ENCODE results near the gene AOC3. TPM values are rescaled to one million over a fixed set of nuclear protein-coding genes. Genes with fewer than 3 reads are reported as not detected.
"Not testable (repeated sequence)": the region's sequence is repeated elsewhere in the genome, so short reads cannot be mapped to it uniquely, and the experiment has no call there.

The AOC3 gene
- polyA plus RNA-seq, 3 donors = 4.8 to 6.3 (median 5.3) TPM

GRCh38 chr17:42856516-42856915, 5.5 kb downstream of the AOC3 start:
- DNase-seq (ENCODE audit: extremely low read depth in 1 of 11, low read depth in 9 of 11, low spot score in 4 of 11) = not testable (repeated sequence)

- DNase-seq (ENCODE audit: extremely low read depth in 1 of 11, low read depth in 9 of 11, low spot score in 4 of 11) = no peak
Measured at GRCh38 chr17:42857389-42857788, 6.4 kb downstream of the AOC3 start.

GRCh38 chr17:42865638-42866094, 14.7 kb downstream of the AOC3 start:
- DNase-seq (ENCODE audit: extremely low read depth in 1 of 11, low read depth in 9 of 11, low spot score in 4 of 11) = no peak

GRCh38 chr17:42866216-42866615, 15.2 kb downstream of the AOC3 start:
- no peak for DNase-seq (ENCODE audit: extremely low read depth in 1 of 11, low read depth in 9 of 11, low spot score in 4 of 11)

- no peak for DNase-seq (ENCODE audit: extremely low read depth in 1 of 11, low read depth in 9 of 11, low spot score in 4 of 11)
Measured at GRCh38 chr17:42866631-42867575, 15.9 kb downstream of the AOC3 start.

GRCh38 chr17:42867694-42868261, 16.8 kb downstream of the AOC3 start:
- not testable (repeated sequence) for DNase-seq (ENCODE audit: extremely low read depth in 1 of 11, low read depth in 9 of 11, low spot score in 4 of 11)

GRCh38 chr17:42868338-42868737, 17.3 kb downstream of the AOC3 start:
- DNase-seq (ENCODE audit: extremely low read depth in 1 of 11, low read depth in 9 of 11, low spot score in 4 of 11) = no peak

GRCh38 chr17:42871647-42872046, 20.6 kb downstream of the AOC3 start:
- DNase-seq (ENCODE audit: extremely low read depth in 1 of 11, low read depth in 9 of 11, low spot score in 4 of 11) = no peak

- DNase-seq (ENCODE audit: extremely low read depth in 1 of 11, low read depth in 9 of 11, low spot score in 4 of 11) = no peak
Measured at GRCh38 chr17:42872251-42872965, 21.4 kb downstream of the AOC3 start.

- DNase-seq (ENCODE audit: extremely low read depth in 1 of 11, low read depth in 9 of 11, low spot score in 4 of 11) = no peak
Measured at GRCh38 chr17:42873315-42873714, 22.3 kb downstream of the AOC3 start.

- DNase-seq (ENCODE audit: extremely low read depth in 1 of 11, low read depth in 9 of 11, low spot score in 4 of 11) = not testable (repeated sequence)
Measured at GRCh38 chr17:42873932-42874695, 23.1 kb downstream of the AOC3 start.

- DNase-seq (ENCODE audit: extremely low read depth in 1 of 11, low read depth in 9 of 11, low spot score in 4 of 11) = no peak
Measured at GRCh38 chr17:42877037-42877436, 26.0 kb downstream of the AOC3 start.

- DNase-seq (ENCODE audit: extremely low read depth in 1 of 11, low read depth in 9 of 11, low spot score in 4 of 11) = no peak
Measured at GRCh38 chr17:42878123-42878880, 27.3 kb downstream of the AOC3 start.

- no peak for DNase-seq (ENCODE audit: extremely low read depth in 1 of 11, low read depth in 9 of 11, low spot score in 4 of 11)
Measured at GRCh38 chr17:42878924-42879595, 28.1 kb downstream of the AOC3 start.

- DNase-seq (ENCODE audit: extremely low read depth in 1 of 11, low read depth in 9 of 11, low spot score in 4 of 11) = no peak
Measured at GRCh38 chr17:42879596-42879985, 28.6 kb downstream of the AOC3 start.

- no peak for DNase-seq (ENCODE audit: extremely low read depth in 1 of 11, low read depth in 9 of 11, low spot score in 4 of 11)
Measured at GRCh38 chr17:42880776-42881310, 29.8 kb downstream of the AOC3 start.

- not testable (repeated sequence) for DNase-seq (ENCODE audit: extremely low read depth in 1 of 11, low read depth in 9 of 11, low spot score in 4 of 11)
Measured at GRCh38 chr17:42881706-42882105, 30.7 kb downstream of the AOC3 start.

GRCh38 chr17:42882166-42882565, 31.2 kb downstream of the AOC3 start:
- DNase-seq (ENCODE audit: extremely low read depth in 1 of 11, low read depth in 9 of 11, low spot score in 4 of 11) = no peak
